Measurements from ENCODE around the gene THUMPD2.

DNA sequence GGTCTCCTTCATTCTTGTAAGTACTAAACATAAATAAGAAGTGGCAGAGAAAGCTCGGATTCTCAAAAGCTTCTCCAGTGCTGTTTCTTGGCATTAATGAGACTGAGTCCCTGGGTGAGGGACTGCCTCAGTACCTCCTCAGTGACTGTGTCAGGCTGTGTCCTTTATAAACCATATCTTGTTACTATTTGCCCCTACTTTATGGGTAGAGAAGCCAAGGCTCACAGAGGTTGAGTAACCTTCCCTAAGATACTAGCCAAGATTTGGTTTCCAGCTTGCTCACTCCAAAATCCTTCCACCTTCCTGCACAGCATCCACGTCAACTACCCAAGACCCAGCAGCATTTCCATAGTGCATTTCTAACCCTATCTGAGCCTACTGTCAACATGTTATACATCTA, 55.6 kb downstream of the THUMPD2 start:
- no peak for TF ChIP-seq CTCF (IDR thresholded peaks at IDR 0.05)
- no peak for TF ChIP-seq POLR2A (IDR thresholded peaks at IDR 0.05)

Data from body of pancreas (tissue), 4 donors.